HG03342 (cell line): ENCODE measurements around the gene CAMK2D.
A peak's percentile ranks its signal among the peaks of the same experiment; 100 is the strongest.
"Not testable (repeated sequence)": the region's sequence is repeated elsewhere in the genome, so short reads cannot be mapped to it uniquely, and the experiment has no call there.

ENCODE experiments used
- ATAC-seq: cut with Tn5 transposase; IDR thresholded peaks from one replicate; pipeline ENCODE4 v1.9.1; 2021; ENCODE audit warnings: mild to moderate bottlenecking, moderate library complexity; ENCODE audit not compliant: unreplicated experiment

CAMK2D gene

GRCh38 chr4:113733685-113734084 lies 27.9 kb downstream of the CAMK2D start:
- no peak for ATAC-seq

- ATAC-seq: no peak
Observed at GRCh38 chr4:113732967-113733527, 28.5 kb downstream of the CAMK2D start.

- no peak for ATAC-seq
Observed at GRCh38 chr4:113730467-113731216, 30.9 kb downstream of the CAMK2D start.

- ATAC-seq: no peak
Observed at GRCh38 chr4:113727802-113728201, 33.7 kb downstream of the CAMK2D start.

- ATAC-seq: no peak
Observed at GRCh38 chr4:113725963-113726362, 35.6 kb downstream of the CAMK2D start.

GRCh38 chr4:113718252-113718651 lies 43.3 kb downstream of the CAMK2D start:
- no peak for ATAC-seq

GRCh38 chr4:113711883-113712662 lies 49.5 kb downstream of the CAMK2D start:
- ATAC-seq: no peak

- peak; percentile 87 for ATAC-seq
Observed at GRCh38 chr4:113708250-113708649, 53.3 kb downstream of the CAMK2D start.

- no peak for ATAC-seq
Observed at GRCh38 chr4:113707048-113707447, 54.5 kb downstream of the CAMK2D start.

GRCh38 chr4:113705097-113705496 lies 56.4 kb downstream of the CAMK2D start:
- not testable (repeated sequence) for ATAC-seq

GRCh38 chr4:113702596-113702995 lies 58.9 kb downstream of the CAMK2D start:
- not testable (repeated sequence) for ATAC-seq

GRCh38 chr4:113701169-113701568 lies 60.4 kb downstream of the CAMK2D start:
- no peak for ATAC-seq

GRCh38 chr4:113700602-113701150 lies 60.9 kb downstream of the CAMK2D start:
- no peak for ATAC-seq

GRCh38 chr4:113699772-113700171 lies 61.8 kb downstream of the CAMK2D start:
- no peak for ATAC-seq

- no peak for ATAC-seq
Observed at GRCh38 chr4:113697429-113697828, 64.1 kb downstream of the CAMK2D start.

GRCh38 chr4:113695328-113696169 lies 66.0 kb downstream of the CAMK2D start:
- ATAC-seq: no peak

- no peak for ATAC-seq
Observed at GRCh38 chr4:113694008-113694407, 67.5 kb downstream of the CAMK2D start.

GRCh38 chr4:113692809-113693411 lies 68.6 kb downstream of the CAMK2D start:
- peak; percentile 76 for ATAC-seq

- ATAC-seq: no peak
Observed at GRCh38 chr4:113691676-113692075, 69.9 kb downstream of the CAMK2D start.

- ATAC-seq: no peak
Observed at GRCh38 chr4:113689394-113689793, 72.1 kb downstream of the CAMK2D start.
